H1 (cell line): ENCODE data around the gene EIF2A. TPM values are rescaled to one million over a fixed set of nuclear protein-coding genes. Genes with fewer than 3 reads are reported as not detected.

ENCODE experiments used
- CTCF ChIA-PET: fragments of 300-600 bp; sonication (Branson Sonifier 250); formaldehyde crosslinking; loops from one replicate; lab custom pipeline; 2021; ENCODE audit not compliant: partially characterized antibody; lab: Charles Lee
- POLR2A ChIA-PET: fragments of 300-600 bp; sonication (Branson Sonifier 250); formaldehyde crosslinking; loops from one replicate; lab custom pipeline; 2021; ENCODE audit warnings: inconsistent platforms; ENCODE audit not compliant: partially characterized antibody; lab: Charles Lee
- DNase-seq, 2 experiments: peaks; one replicate each; pipeline versions ENCODE4 v3.0.0 to v3.0.0-alpha.2; 2010 to 2022; ENCODE audit warnings: low spot score in 2 of 2, low read depth in 1 of 2, mixed read lengths in 1 of 2
- FAIRE-seq: peaks from 2 replicates; lab custom pipeline; 2011; peaks lifted over from hg19 to GRCh38; lab: Jason Lieb, UNC
- H2AFZ ChIP-seq: 2 replicates; pipeline ENCODE4 v1.8.1; 2012; ENCODE audit warnings: low read length, inconsistent platforms
- H2AK5ac ChIP-seq: 2 replicates; pipeline ENCODE4 v1.6.1; 2013; ENCODE audit warnings: low read depth, low read length
- H2BK120ac ChIP-seq: replicated peaks from 2 replicates; pipeline ENCODE3; 2013; ENCODE audit warnings: low read depth, low read length, inconsistent platforms
- H2BK12ac ChIP-seq: 2 replicates; pipeline ENCODE4 v1.6.1; 2013; ENCODE audit warnings: low read depth, low read length
- H2BK15ac ChIP-seq: 2 replicates; pipeline ENCODE4 v1.6.1; 2013; ENCODE audit warnings: low read length
- H2BK20ac ChIP-seq: 2 replicates; pipeline ENCODE4 v1.6.1; 2013; ENCODE audit warnings: low read length
- H2BK5ac ChIP-seq: 2 replicates; pipeline ENCODE4 v1.6.1; 2013; ENCODE audit warnings: low read depth, low read length
- H3K14ac ChIP-seq: 2 replicates; pipeline ENCODE4 v1.6.1; 2013; ENCODE audit warnings: inconsistent platforms; ENCODE audit not compliant: insufficient read length
- H3K18ac ChIP-seq: 2 replicates; pipeline ENCODE4 v1.6.1; 2013; ENCODE audit warnings: low read length; ENCODE audit errors: extremely low read depth
- H3K23ac ChIP-seq: 2 replicates; pipeline ENCODE4 v1.6.1; 2013; ENCODE audit warnings: inconsistent platforms; ENCODE audit not compliant: insufficient read length
- H3K23me2 ChIP-seq: 2 replicates; pipeline ENCODE4 v1.6.1; 2013; ENCODE audit warnings: low read depth, low read length
- H3K27ac ChIP-seq: 2 replicates; pipeline ENCODE4 v1.6.1; 2011; ENCODE audit warnings: low read depth, low read length, inconsistent platforms
- H3K27me3 ChIP-seq, 4 experiments: replicated peaks in 1 of 4; 1 replicate in 1 of 4; 2 replicates in 3 of 4; pipeline versions ENCODE4 v1.6.1 to v1.8.1; 2011 to 2013; ENCODE audit warnings: low read length in 3 of 4, mild to moderate bottlenecking in 3 of 4, inconsistent platforms in 2 of 4, mixed read lengths in 2 of 4, moderate library complexity in 1 of 4; ENCODE audit not compliant: control insufficient read depth in 3 of 4, insufficient read depth in 3 of 4; ENCODE audit errors: extremely low read depth in 1 of 4
- H3K36me3 ChIP-seq, 4 experiments: 2 replicates each; pipeline versions ENCODE4 v1.6.1 to v1.8.1; 2011 to 2013; ENCODE audit warnings: mild to moderate bottlenecking in 4 of 4, low read length in 3 of 4, moderate library complexity in 2 of 4, control low read depth in 1 of 4, inconsistent platforms in 1 of 4; ENCODE audit not compliant: insufficient read depth in 4 of 4, control insufficient read depth in 2 of 4
- H3K4ac ChIP-seq: replicated peaks from 2 replicates; pipeline ENCODE3; 2013; ENCODE audit warnings: low read length, low read depth, mixed read lengths, inconsistent platforms; ENCODE audit not compliant: insufficient read length
- H3K4me1 ChIP-seq, 4 experiments: replicated peaks in 1 of 4; 1 replicate in 1 of 4; 2 replicates in 3 of 4; pipeline versions ENCODE4 v1.6.1 to v1.8.1; 2011 to 2013; ENCODE audit warnings: low read length in 3 of 4, inconsistent platforms in 2 of 4, mixed read lengths in 1 of 4; ENCODE audit not compliant: insufficient read depth in 4 of 4, control insufficient read depth in 3 of 4
- H3K4me2 ChIP-seq, 2 experiments: 2 replicates each; pipeline versions ENCODE4 v1.6.1 to v1.8.1; 2011 to 2013; ENCODE audit warnings: low read depth in 2 of 2, low read length in 2 of 2, control low read depth in 1 of 2, inconsistent platforms in 1 of 2, mild to moderate bottlenecking in 1 of 2; ENCODE audit not compliant: insufficient read depth in 1 of 2
- H3K4me3 ChIP-seq, 4 experiments: fragments of 200-600, 300-600 bp in 1 of 4; sonication (generic), shearing (Covaris generic), sonication (Bioruptor Twin) in 1 of 4; 2 replicates each; pipeline versions ENCODE4 v1.5.1 to v1.8.1; 2011 to 2016; ENCODE audit warnings: low read length in 4 of 4, low read depth in 3 of 4, control low read depth in 2 of 4, inconsistent platforms in 2 of 4, mild to moderate bottlenecking in 2 of 4, mixed read lengths in 1 of 4, moderate library complexity in 1 of 4; ENCODE audit not compliant: insufficient read depth in 2 of 4; ENCODE audit errors: extremely low read depth in 1 of 4
- H3K56ac ChIP-seq: replicated peaks from 2 replicates; pipeline ENCODE3; 2013; ENCODE audit warnings: low read depth, mild to moderate bottlenecking, mixed read lengths, low read length, inconsistent platforms; ENCODE audit not compliant: insufficient read length
- H3K79me1 ChIP-seq: 2 replicates; pipeline ENCODE4 v1.6.1; 2013; ENCODE audit warnings: low read depth, low read length, control low read depth
- H3K79me2 ChIP-seq, 2 experiments: 2 replicates each; pipeline versions ENCODE4 v1.6.1 to v1.8.1; 2012 to 2013; ENCODE audit warnings: low read length in 2 of 2, mild to moderate bottlenecking in 2 of 2, inconsistent platforms in 1 of 2; ENCODE audit not compliant: insufficient read depth in 2 of 2, control insufficient read depth in 1 of 2
- H3K9ac ChIP-seq, 4 experiments: replicated peaks in 1 of 4; 1 replicate in 1 of 4; 2 replicates in 3 of 4; pipeline versions ENCODE4 v1.6.1 to v1.8.1; 2011 to 2013; ENCODE audit warnings: low read depth in 3 of 4, low read length in 3 of 4, control low read depth in 2 of 4, mild to moderate bottlenecking in 2 of 4, moderate library complexity in 2 of 4, inconsistent platforms in 1 of 4; ENCODE audit errors: extremely low read depth in 1 of 4
- H3K9me3 ChIP-seq, 2 experiments: 2 replicates each; pipeline versions ENCODE4 v1.6.1 to v1.8.1; 2012 to 2013; ENCODE audit warnings: mild to moderate bottlenecking in 2 of 2, moderate library complexity in 2 of 2, control low read depth in 1 of 2, inconsistent platforms in 1 of 2, low read depth in 1 of 2, low read length in 1 of 2, mixed read lengths in 1 of 2; ENCODE audit not compliant: insufficient read depth in 2 of 2
- H4K20me1 ChIP-seq, 2 experiments: replicated peaks in 1 of 2; 2 replicates each; pipeline versions ENCODE3 to v1.8.1; 2011 to 2013; ENCODE audit warnings: inconsistent platforms in 2 of 2, low read length in 2 of 2, mild to moderate bottlenecking in 1 of 2; ENCODE audit not compliant: insufficient read depth in 2 of 2, control insufficient read depth in 1 of 2
- H4K5ac ChIP-seq: 2 replicates; pipeline ENCODE4 v1.6.1; 2013; ENCODE audit warnings: low read length, low read depth, mixed read lengths, inconsistent platforms; ENCODE audit not compliant: insufficient read length
- H4K8ac ChIP-seq: 2 replicates; pipeline ENCODE4 v1.8.0; 2013; ENCODE audit warnings: mild to moderate bottlenecking, moderate library complexity, low read length, inconsistent platforms; ENCODE audit not compliant: insufficient read depth; ENCODE audit errors: extremely low read depth
- H4K91ac ChIP-seq: replicated peaks from 2 replicates; pipeline ENCODE3; 2013; ENCODE audit warnings: low read length, mixed read lengths, inconsistent platforms; ENCODE audit not compliant: insufficient read length
- BACH1 ChIP-seq: IDR thresholded peaks from 2 replicates; pipeline ENCODE4 v1.6.1; 2012; ENCODE audit warnings: low read length, improper control_type of control experiment
- CREB1 ChIP-seq: IDR thresholded peaks from 2 replicates; pipeline ENCODE4 v1.6.1; 2012; ENCODE audit warnings: inconsistent platforms
- JUND ChIP-seq: IDR thresholded peaks from 2 replicates; pipeline ENCODE4 v1.6.1; 2011; ENCODE audit warnings: mild to moderate bottlenecking, improper control_type of control experiment, low read length
- PHF8 ChIP-seq: fragments of 200-600 bp; sonication (generic); conservative IDR thresholded peaks from 2 replicates; pipeline ENCODE4 v1.7.1; 2012; ENCODE audit warnings: low read depth, mild to moderate bottlenecking, inconsistent platforms, low read length, moderate library complexity
- POLR2AphosphoS5 ChIP-seq: IDR thresholded peaks from 2 replicates; pipeline ENCODE4 v1.6.1; 2011; ENCODE audit warnings: low read depth, low read length
- SAP30 ChIP-seq: fragments of 300-600 bp; sonication (generic); IDR thresholded peaks from 2 replicates; pipeline ENCODE4 v1.7.1; 2012; ENCODE audit warnings: low read length, moderate library complexity, mild to moderate bottlenecking, inconsistent platforms; ENCODE audit not compliant: insufficient read depth, insufficient replicate concordance
- SRF ChIP-seq: IDR thresholded peaks from 2 replicates; pipeline ENCODE4 v1.6.1; 2011; ENCODE audit warnings: mild to moderate bottlenecking, low read depth, low read length, moderate library complexity
- TAF7 ChIP-seq: optimal IDR thresholded peaks from 2 replicates; pipeline ENCODE3; 2011; ENCODE audit warnings: low read depth, mild to moderate bottlenecking, inconsistent platforms, low read length, moderate library complexity, borderline replicate concordance
- WGBS, 2 experiments: shearing (Covaris generic) in 1 of 2; methylation state at CpG; one replicate each; pipeline versions ENCODE4 v1.1.6 to v1.1.7; 2013 to 2015; ENCODE audit warnings: low lambda C conversion rate in 2 of 2, mixed read lengths in 2 of 2, inconsistent platforms in 1 of 2, low coverage in 1 of 2, missing lambda C conversion rate in 1 of 2; ENCODE audit not compliant: insufficient replicate concordance in 2 of 2, insufficient coverage in 1 of 2, insufficient read length in 1 of 2; ENCODE audit errors: extremely low coverage in 1 of 2, missing lambda C conversion rate in 1 of 2; 5-methylcytosine and 5-hydroxymethylcytosine counted together
- long read RNA-seq, 2 experiments: library from RNA in 1 of 2; library from capped mRNA in 1 of 2; stranded (forward); transcript quantifications; one replicate each; pipeline ENCODE4 v2.0.0, GENCODE V29; 2021; ENCODE audit warnings: inconsistent platforms in 1 of 2
- polyA minus RNA-seq, 3 experiments: library from RNA; depleted of rRNA, polyadenylated mRNA; stranded (reverse); fragments of >200 nt; gene quantifications; 1 replicate in 2 of 3; 2 replicates in 1 of 3; pipeline ENCODE4 v1.2.3, GENCODE V29; 2011
- polyA plus RNA-seq, 7 experiments: library from polyadenylated mRNA; depleted of rRNA in 3 of 7; stranded (reverse) in 5 of 7; unstranded in 2 of 7; fragments of >200 nt in 5 of 7; fragments of 200-250 nt in 2 of 7; gene quantifications; 1 replicate in 5 of 7; 2 replicates in 1 of 7; 4 replicates in 1 of 7; pipeline versions ENCODE4 v1.2.1 to v1.2.3, GENCODE V29; 2011 to 2013; ENCODE audit warnings: missing spikeins in 2 of 7, mixed read lengths in 2 of 7
- total RNA-seq: library from RNA; stranded (reverse); fragmentation: NEBNext Ultra II Directional; extraction: Animal tissue kit (Norgen Biotek cat#: 25700); gene quantifications from 2 replicates; pipeline ENCODE4 v1.2.1, GENCODE V29; 2021

Gene EIF2A
- 87.5 and 91.6 TPM in 2 replicates for total RNA-seq
- 32.1 and 59.3 TPM in 2 replicates for polyA plus RNA-seq (2011; rRNA removed)
- 71.8 TPM for polyA plus RNA-seq (2011; cell fraction: cytosol; rRNA removed)
- polyA plus RNA-seq (2011; cell fraction: nucleus; rRNA removed) = 31.5 TPM
- 44.9 to 86.0 TPM (median 57.5 TPM) in 4 replicates for polyA plus RNA-seq (2012, experiment 1 of 2)
- polyA plus RNA-seq (2012, experiment 2 of 2) = 9.7 TPM
- polyA plus RNA-seq (2013, experiment 1 of 2) = 84.7 TPM
- polyA plus RNA-seq (2013, experiment 2 of 2) = 75.5 TPM
- polyA minus RNA-seq (2011; rRNA and poly(A)+ RNA removed) = 103 and 125 TPM in 2 replicates
- 36.3 TPM for polyA minus RNA-seq (2011; cell fraction: cytosol; rRNA and poly(A)+ RNA removed)
- 109 TPM for polyA minus RNA-seq (2011; cell fraction: nucleus; rRNA and poly(A)+ RNA removed)
- long read RNA-seq, experiment 1, partial matches to known transcripts = 66 of 89 reads
- long read RNA-seq, experiment 1, other reads (novel, unspliced or antisense) = 20 of 89 reads
- long read RNA-seq, experiment 2, transcript EIF2A-203 (14 exons, 2,198 nt) = major isoform, 37 of 56 reads
- long read RNA-seq, experiment 2, partial matches to known transcripts = 11 of 56 reads
- long read RNA-seq, experiment 2, other reads (novel, unspliced or antisense) = 6 of 56 reads

DNA sequence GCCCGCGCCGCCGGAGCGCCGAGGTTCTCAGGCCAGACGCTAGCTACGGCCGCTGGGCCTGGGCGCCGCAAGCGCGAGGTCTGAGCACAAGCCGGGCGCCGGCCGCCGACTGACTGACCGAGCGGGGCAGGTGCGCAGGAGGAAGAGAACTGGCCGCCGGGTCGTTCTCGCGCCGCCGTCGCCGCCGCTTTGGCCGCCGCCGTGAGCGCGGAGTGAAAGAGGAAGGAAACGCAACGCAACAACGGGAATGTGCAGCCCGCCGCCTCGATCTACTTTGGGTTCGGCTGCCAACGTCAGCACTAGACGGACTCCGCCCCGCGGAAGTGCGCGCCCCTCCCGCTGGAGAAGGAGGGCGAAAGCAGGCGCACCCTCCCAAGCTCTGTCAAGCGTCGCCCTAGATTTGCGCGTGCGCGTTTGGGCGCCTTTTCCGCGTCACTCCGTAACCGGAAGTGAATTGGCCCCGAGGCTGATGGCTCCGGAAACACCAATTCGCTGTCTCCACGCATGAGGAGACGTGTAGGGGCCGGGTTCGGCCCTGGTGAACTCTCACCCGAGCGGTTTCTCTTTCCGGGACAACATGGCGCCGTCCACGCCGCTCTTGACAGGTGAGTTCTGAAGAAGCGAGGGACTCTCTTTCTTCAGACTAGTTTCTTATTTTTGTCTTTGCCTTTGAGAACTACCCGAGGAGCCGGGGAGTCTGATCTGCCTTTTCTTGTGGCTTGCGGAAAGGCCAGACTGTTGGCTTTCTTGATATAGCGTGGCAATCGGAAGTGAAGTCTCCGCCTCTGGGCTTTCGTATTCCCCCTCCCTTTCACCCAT, at the start of gene EIF2A, which contains the start of gene SERP1:
TSS of gene EIF2A (plus strand) at position 562 of the 819 bp plus-strand sequence. CDS start at position 578, 16 bp downstream.
TSS of gene SERP1 (minus strand) at position 271 of the 819 bp plus-strand sequence. CDS start 361 bp downstream, outside the sequence.
- H3K4me1 ChIP-seq = no peaks in the 10 kb centered on the region; a peak in 2 of 7 replicates
- H3K79me1 ChIP-seq = no peaks in the 10 kb centered on the region; the same call in 1 of the 2 replicates
- H2BK20ac ChIP-seq = 0 out of 2 replicates have a peak within 1 kb of the TSS, but pooled peaks have one; percentile 1
- peak within 1 kb of the TSS; percentile 93 for H3K27ac ChIP-seq
- DNase-seq (peak; percentile 96 to 99), FAIRE-seq (peak; percentile 68)
- no peaks in the 10 kb centered on the region; the same call in 1 of the 2 replicates for H3K23me2 ChIP-seq
- POLR2A ChIA-PET = interaction anchor here (0.6 to 4.4 kb wide), 24 partner anchors 8 to 336 kb away, joined by 3 to 27 read pairs (median 3); partner anchors contain the start of genes SELENOT and TSC22D2
- H3K27me3 ChIP-seq = no peaks in the 10 kb centered on the region
- no peak within 1 kb of the TSS for H3K23ac ChIP-seq
- 0 out of 2 replicates have a peak within 1 kb of the TSS, but pooled peaks have one; percentile 51 for H2BK15ac ChIP-seq
- H2AFZ ChIP-seq = peak within 1 kb of the TSS; percentile 31
- peaks cover 3 to 4% of the 10 kb centered on the region in 2 experiments for H4K20me1 ChIP-seq
- peak within 1 kb of the TSS; percentile 87 for H3K56ac ChIP-seq
- 0% methylated on average over 35 of the region's 86 CpGs; no CpG with 5 or more reads in 1 of the 2 experiments for WGBS, 2 experiments
- peak within 1 kb of the TSS; percentile 60 to 86 for H3K4me2 ChIP-seq
- peaks cover 0 to 85% of the 10 kb centered on the region in 2 experiments; a peak in 3 of 4 replicates for H3K79me2 ChIP-seq
- peak within 1 kb of the TSS; percentile 90 for H4K91ac ChIP-seq
- H3K18ac ChIP-seq = peak within 1 kb of the TSS; percentile 81
- peak within 1 kb of the TSS; percentile 79 for H4K5ac ChIP-seq
- H3K4ac ChIP-seq = peak within 1 kb of the TSS; percentile 10
- H3K9me3 ChIP-seq = no peaks in the 10 kb centered on the region
- peak within 1 kb of the TSS; percentile 88 for H2BK5ac ChIP-seq
- H2BK120ac ChIP-seq = no peak within 1 kb of the TSS
- CTCF ChIA-PET = no interaction called here
- no peak within 1 kb of the TSS for H3K14ac ChIP-seq
- H2AK5ac ChIP-seq = no peak within 1 kb of the TSS
- H4K8ac ChIP-seq = peak within 1 kb of the TSS; percentile 97
- peak within 1 kb of the TSS; percentile 12; the same call in 1 of the 2 replicates for H2BK12ac ChIP-seq
- H3K4me3 ChIP-seq = peak within 1 kb of the TSS; percentile 77 to 98 (median 88)
- peak within 1 kb of the TSS; percentile 86 to 98 (median 96) for H3K9ac ChIP-seq
- peaks cover 4 to 32% (median 12%) of the 10 kb centered on the region in 4 experiments; a peak in 6 of 8 replicates for H3K36me3 ChIP-seq
- peak; percentile 100 for TF ChIP-seq CREB1
- peak; percentile 99 for TF ChIP-seq POLR2AphosphoS5
- TF ChIP-seq JUND = no peak
- peak; percentile 58; the same call in 1 of the 2 replicates for TF ChIP-seq BACH1
- TF ChIP-seq TAF7 = peak; percentile 84
- TF ChIP-seq SAP30 = peak; percentile 81
- TF ChIP-seq SRF = peak; percentile 80
- TF ChIP-seq PHF8 = peak; percentile 87
